DOHH2 (cell line): ENCODE data around the gene GLRX3.

Source experiments
- H3F3A ChIP-seq: fragments of 200-600 bp; sonication (generic), shearing (Covaris generic); 2 replicates; pipeline ENCODE4 v1.6.0; 2016; ENCODE audit warnings: antibody characterized with exemption, mild to moderate bottlenecking; ENCODE audit not compliant: control insufficient read depth, insufficient read depth
- H3K27ac ChIP-seq: fragments of 200-600 bp; sonication (generic); 2 replicates; pipeline ENCODE4 v1.5.1; 2014; ENCODE audit warnings: low read depth, mild to moderate bottlenecking, low read length, moderate library complexity
- H3K27me3 ChIP-seq: fragments of 200-600 bp; sonication (generic); 2 replicates; pipeline ENCODE4 v1.6.1; 2014; ENCODE audit warnings: mild to moderate bottlenecking, low read length, mixed read lengths; ENCODE audit not compliant: control insufficient read depth
- H3K36me3 ChIP-seq: fragments of 200-600 bp; sonication (generic); 2 replicates; pipeline ENCODE4 v1.6.1; 2014; ENCODE audit warnings: mild to moderate bottlenecking, low read length, moderate library complexity, mixed read lengths; ENCODE audit not compliant: control insufficient read depth
- H3K4me1 ChIP-seq: fragments of 200-600 bp; sonication (generic); 2 replicates; pipeline ENCODE4 v1.6.1; 2014; ENCODE audit warnings: mild to moderate bottlenecking, low read length, mixed read lengths; ENCODE audit not compliant: control insufficient read depth
- H3K4me2 ChIP-seq: fragments of 200-600 bp; sonication (generic); 2 replicates; pipeline ENCODE4 v1.6.0; 2014; ENCODE audit warnings: mild to moderate bottlenecking, low read length, moderate library complexity
- H3K4me3 ChIP-seq: fragments of 200-600 bp; sonication (generic); 2 replicates; pipeline ENCODE4 v1.5.1; 2014; ENCODE audit warnings: mild to moderate bottlenecking, low read length, mixed read lengths
- H3K79me2 ChIP-seq: fragments of 200-600 bp; sonication (generic); 2 replicates; pipeline ENCODE4 v1.6.1; 2014; ENCODE audit warnings: mild to moderate bottlenecking, low read length, mixed read lengths; ENCODE audit not compliant: control insufficient read depth
- H3K9me2 ChIP-seq: fragments of 200-600 bp; sonication (generic); replicated peaks from 2 replicates; pipeline ENCODE4 v1.6.1; 2014; ENCODE audit warnings: mild to moderate bottlenecking, low read length, mixed read lengths; ENCODE audit not compliant: control insufficient read depth
- H3K9me3 ChIP-seq: fragments of 200-600 bp; sonication (generic); 2 replicates; pipeline ENCODE4 v1.6.1; 2014; ENCODE audit warnings: antibody characterized with exemption, low read length, mixed read lengths; ENCODE audit not compliant: control insufficient read depth, insufficient read depth
- H4K20me1 ChIP-seq: fragments of 200-600 bp; sonication (generic); 2 replicates; pipeline ENCODE4 v1.6.0; 2014; ENCODE audit warnings: low read depth, mild to moderate bottlenecking, antibody characterized with exemption, low read length, moderate library complexity; ENCODE audit not compliant: control insufficient read depth, insufficient read depth
- EZH2phosphoT487 ChIP-seq: fragments of 200-600 bp; sonication (generic); IDR thresholded peaks from 2 replicates; pipeline ENCODE4 v1.6.1; 2017; ENCODE audit warnings: borderline replicate concordance, mild to moderate bottlenecking, antibody characterized with exemption, low read length, moderate library complexity, mixed read lengths
- TF ChIP-seq, protein P1 (sequence below): fragments of 200-600 bp; sonication (generic); IDR thresholded peaks from one replicate; pipeline ENCODE4 v1.5.1; 2014; ENCODE audit warnings: antibody characterized with exemption, mild to moderate bottlenecking, low read depth, low read length; ENCODE audit not compliant: poor library complexity, severe bottlenecking

The GLRX3 gene

DNA sequence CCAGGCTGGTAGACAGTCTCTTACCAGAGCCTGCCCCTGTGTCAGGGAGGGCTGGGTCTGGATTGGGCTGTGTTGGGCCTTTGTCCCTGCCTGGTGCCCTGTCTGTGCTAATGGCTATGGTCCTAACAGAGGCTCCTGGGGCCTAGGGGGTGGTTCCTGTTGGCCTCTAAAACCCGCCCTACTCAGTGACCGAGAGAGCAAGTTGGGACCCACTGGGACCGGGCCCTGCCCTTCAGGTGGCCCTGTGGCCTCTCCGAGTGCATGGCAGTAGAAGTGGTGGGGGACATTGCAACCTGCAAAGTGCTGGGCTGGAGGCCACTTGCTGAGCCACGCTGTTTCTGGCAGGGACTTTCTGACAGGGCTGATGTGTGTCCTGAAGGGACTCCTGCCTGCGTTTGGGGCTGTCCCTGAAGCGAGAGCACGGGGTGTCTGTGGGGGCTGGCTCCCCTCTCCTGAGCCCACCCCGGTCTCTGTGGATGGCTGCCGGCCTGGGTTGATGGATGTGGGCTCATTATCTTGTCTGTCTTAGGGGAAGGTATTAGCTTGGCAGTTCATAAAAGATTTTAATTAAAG lies 56.2 kb downstream of the GLRX3 start:
- Histone ChIP-seq H3K27ac (no peak overlapping the region), H3K9me3 (no peaks in the 10 kb centered on the region), H3K4me2 (no peak overlapping the region), H3K4me1 (peaks cover 3% of the 10 kb centered on the region; the same call in 1 of the 2 replicates), H3F3A (no peaks in the 10 kb centered on the region), H3K9me2 (no peaks in the 10 kb centered on the region), H3K27me3 (no peaks in the 10 kb centered on the region), H3K79me2 (no peaks in the 10 kb centered on the region), H3K4me3 (no peak overlapping the region), H3K36me3 (no peaks in the 10 kb centered on the region), H4K20me1 (no peaks in the 10 kb centered on the region)
- TF ChIP-seq EZH2phosphoT487, result no peak
- TF ChIP-seq, protein P1, sequence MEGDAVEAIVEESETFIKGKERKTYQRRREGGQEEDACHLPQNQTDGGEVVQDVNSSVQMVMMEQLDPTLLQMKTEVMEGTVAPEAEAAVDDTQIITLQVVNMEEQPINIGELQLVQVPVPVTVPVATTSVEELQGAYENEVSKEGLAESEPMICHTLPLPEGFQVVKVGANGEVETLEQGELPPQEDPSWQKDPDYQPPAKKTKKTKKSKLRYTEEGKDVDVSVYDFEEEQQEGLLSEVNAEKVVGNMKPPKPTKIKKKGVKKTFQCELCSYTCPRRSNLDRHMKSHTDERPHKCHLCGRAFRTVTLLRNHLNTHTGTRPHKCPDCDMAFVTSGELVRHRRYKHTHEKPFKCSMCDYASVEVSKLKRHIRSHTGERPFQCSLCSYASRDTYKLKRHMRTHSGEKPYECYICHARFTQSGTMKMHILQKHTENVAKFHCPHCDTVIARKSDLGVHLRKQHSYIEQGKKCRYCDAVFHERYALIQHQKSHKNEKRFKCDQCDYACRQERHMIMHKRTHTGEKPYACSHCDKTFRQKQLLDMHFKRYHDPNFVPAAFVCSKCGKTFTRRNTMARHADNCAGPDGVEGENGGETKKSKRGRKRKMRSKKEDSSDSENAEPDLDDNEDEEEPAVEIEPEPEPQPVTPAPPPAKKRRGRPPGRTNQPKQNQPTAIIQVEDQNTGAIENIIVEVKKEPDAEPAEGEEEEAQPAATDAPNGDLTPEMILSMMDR, result no peak

DNA sequence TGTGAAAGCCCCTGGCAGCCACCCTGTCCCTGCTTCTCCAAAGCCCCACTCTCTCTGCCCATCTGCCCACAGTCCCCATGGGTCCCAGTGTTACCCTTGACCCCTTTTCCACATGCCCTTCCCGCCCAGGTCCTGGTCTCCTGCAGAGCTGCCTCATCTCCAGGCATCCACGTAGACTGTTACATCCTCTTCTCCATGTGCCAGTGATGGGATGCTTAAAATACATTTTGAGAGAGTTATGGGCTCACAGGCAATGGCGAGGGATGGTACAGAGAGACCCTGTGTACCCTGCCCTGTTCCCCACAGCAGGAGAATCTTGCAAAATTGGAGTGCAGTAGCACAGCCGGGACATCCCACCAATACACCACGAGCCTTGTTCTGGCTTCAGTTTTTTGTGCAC lies 56.8 kb downstream of the GLRX3 start:
- Histone ChIP-seq H3F3A (no peaks in the 10 kb centered on the region), H3K4me3 (no peak overlapping the region), H3K36me3 (no peaks in the 10 kb centered on the region), H3K4me2 (no peak overlapping the region), H3K9me2 (no peaks in the 10 kb centered on the region), H3K27ac (no peak overlapping the region), H3K79me2 (no peaks in the 10 kb centered on the region), H3K4me1 (peaks cover 3% of the 10 kb centered on the region; the same call in 1 of the 2 replicates), H3K27me3 (no peaks in the 10 kb centered on the region), H4K20me1 (no peaks in the 10 kb centered on the region), H3K9me3 (no peaks in the 10 kb centered on the region)
- TF ChIP-seq EZH2phosphoT487, result no peak
- TF ChIP-seq, protein P1, result no peak

DNA sequence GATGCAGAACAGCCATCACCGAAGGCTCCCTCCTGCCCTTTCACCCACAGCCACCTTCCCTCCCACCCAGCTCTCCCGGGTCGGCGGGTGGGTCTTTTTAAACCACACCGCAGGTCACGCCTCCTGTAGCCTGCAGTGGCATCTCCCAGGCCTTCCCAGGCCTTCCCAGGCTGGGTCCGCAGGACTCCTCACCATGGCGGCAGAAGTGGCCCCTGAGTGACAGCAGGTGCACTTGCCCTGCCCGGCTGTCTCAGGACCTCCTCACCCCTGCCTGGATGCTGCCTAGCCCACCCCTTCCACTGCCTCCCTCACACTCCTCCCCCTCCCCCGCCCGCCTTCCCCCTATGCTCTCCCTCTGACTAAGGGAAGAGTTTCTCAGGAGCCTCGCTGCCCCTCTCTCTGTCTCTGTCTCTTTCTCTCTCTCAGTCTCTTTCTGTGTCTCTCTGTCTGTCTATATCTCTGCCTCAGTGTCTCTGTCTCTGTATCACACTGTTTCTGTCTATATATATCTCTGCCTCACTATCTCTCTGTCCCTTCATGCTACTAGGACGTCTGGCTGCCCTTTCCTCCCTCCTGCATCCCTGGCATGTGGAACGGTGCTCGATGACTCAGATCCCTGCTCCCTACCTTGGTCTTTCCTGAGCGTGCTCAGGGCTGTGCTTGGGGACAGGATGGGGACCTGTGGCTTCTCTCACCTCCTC lies 57.5 kb downstream of the GLRX3 start:
- no peaks in the 10 kb centered on the region for H4K20me1 ChIP-seq
- no peaks in the 10 kb centered on the region for H3K27me3 ChIP-seq

More for the DNA sequence above, 57.5 kb downstream of the GLRX3 start:
- H3K79me2 ChIP-seq, result no peaks in the 10 kb centered on the region
- no peaks in the 10 kb centered on the region for H3K9me3 ChIP-seq
- H3K4me1 ChIP-seq, result peaks cover 3% of the 10 kb centered on the region; the same call in 1 of the 2 replicates
- no peak overlapping the region for H3K4me2 ChIP-seq
- no peaks in the 10 kb centered on the region for H3K36me3 ChIP-seq
- no peak overlapping the region for H3K27ac ChIP-seq
- no peaks in the 10 kb centered on the region for H3K9me2 ChIP-seq
- no peak overlapping the region for H3K4me3 ChIP-seq
- no peaks in the 10 kb centered on the region for H3F3A ChIP-seq
- TF ChIP-seq, protein P1, result no peak
- no peak for TF ChIP-seq EZH2phosphoT487
